CD4-positive, alpha-beta T cell treated with Interleukin-10 for 1 hour (primary cell): ENCODE results near the gene LRRC58.
"Not testable (repeated sequence)": the region's sequence is repeated elsewhere in the genome, so short reads cannot be mapped to it uniquely, and the experiment has no call there.

Experiments
- DNase-seq: peaks from one replicate; pipeline ENCODE4 v3.0.0-alpha.2; 2020

LRRC58 gene

DNA sequence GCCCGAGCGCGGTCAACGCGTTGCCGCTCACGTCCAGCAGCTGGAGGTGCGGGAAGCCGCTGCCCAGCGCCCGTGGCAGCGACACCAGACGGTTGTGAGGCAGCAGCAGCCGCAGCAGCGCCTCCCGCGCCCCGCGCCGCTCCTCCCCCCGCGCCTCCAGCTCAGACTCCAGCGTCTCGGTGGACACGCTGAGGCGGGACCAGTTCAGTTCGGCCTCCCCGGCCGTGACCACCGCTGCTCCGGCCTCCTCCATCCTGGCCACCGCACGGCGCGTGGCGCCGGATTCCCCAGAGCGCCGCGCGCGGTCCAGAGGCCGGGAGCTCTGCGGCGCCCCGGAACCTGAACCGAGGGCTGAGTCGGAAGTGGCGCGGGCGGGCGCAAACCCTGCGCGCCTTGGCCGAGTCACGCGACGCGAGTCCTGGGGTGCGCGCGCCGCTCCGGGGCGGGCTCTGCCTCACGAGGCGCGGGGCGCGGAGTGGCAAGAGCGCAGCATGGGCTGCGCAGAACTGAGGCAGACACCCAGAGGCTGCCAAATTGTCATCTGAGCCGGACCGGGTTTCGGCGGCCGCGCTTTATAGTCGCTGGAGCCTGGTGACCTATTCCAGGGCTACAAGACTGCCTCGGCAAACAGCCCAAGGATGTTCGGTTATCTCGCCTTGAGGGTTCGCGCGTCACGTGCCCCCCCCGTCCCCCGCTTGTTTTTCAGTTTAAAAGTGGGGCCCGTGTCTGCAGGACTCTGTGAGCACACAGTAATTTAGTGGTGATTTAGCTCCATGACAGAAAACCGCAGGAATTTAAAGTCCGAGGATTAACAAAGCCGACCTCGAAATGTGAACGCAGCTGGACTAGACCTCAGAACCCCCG, at the start of gene LRRC58:
TSS of gene LRRC58 (minus strand) at position 364 of the 864 bp plus-strand sequence. CDS start at position 253, 111 bp downstream.
- DNase-seq, result peak; percentile 89

DNA sequence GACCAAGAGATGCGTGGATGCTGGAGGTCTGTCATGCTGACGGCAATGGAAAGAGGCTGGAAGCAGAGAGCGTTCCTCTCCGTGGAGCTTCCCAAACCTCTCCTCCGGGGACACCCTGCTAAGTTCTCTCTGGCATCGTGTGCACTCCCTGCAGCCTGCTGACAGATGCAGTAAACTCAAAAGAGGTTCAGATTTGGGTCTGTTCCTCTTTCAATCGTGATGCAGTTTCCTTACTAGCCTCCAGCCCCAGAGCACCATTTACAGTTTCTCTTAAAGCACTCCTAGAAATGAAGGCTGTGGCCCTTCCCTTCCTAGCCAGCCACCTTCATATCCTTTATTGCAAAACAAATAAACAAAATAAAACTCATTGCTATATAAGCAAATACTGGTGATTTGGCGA, 47.3 kb upstream of the LRRC58 start:
- no peak for DNase-seq

DNA sequence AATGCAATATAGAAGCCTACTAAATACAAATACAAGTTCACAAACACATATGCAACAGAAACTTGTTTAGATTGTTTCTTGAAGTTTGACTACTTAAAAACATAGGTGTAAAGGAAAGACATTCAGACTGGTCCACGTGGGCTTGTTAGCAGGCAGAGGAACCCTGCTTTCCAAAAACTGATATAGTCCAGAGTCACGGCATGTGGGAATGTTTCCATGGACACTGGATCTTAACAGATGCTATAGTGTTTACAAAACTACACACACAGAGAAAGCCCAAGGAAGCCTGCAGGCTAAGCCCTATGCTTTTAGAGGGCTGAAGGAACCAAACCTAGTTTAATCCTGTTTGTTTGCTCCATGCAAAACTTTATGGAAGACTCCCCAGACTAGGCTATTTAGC, 45.2 kb upstream of the LRRC58 start:
- DNase-seq, result no peak

DNA sequence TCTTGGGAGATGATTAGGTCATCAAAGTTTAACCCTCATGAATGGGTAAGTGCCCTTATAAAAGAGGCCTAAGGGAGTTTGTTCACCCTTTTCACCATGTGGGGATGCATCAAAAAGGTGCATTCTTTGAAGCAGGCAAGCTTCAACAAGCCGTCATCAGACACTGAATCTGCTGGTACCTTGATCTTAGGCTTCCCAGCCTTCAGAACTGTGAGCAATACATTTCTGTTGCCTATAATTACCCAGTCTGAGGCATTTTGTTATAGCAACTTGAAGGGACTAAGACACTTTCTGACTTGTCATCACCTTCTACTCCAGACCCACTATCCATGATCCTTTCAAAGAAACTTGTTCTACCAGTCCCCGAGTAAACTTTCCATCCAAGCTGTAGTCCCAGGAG, 44.6 kb upstream of the LRRC58 start:
- DNase-seq, result no peak

DNA sequence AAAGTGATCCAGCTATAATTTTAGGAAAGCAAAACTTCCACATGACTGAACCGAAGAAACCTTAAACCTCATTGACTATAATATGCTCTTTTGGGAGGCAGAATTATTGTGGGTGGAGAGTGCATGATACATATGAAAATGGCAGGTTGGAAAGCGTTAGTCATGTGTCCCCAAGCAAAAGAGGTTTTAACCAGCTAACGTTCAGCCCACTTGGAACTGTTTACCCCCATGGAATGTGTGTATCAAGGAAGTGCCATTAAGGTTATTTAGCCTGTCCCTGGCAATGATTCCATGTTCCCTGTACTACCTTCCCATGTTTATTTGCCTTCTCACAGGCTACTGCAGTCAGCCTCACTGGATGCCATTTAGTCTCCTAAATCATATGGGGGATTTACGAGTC, 44.1 kb upstream of the LRRC58 start:
- DNase-seq, result no peak

DNA sequence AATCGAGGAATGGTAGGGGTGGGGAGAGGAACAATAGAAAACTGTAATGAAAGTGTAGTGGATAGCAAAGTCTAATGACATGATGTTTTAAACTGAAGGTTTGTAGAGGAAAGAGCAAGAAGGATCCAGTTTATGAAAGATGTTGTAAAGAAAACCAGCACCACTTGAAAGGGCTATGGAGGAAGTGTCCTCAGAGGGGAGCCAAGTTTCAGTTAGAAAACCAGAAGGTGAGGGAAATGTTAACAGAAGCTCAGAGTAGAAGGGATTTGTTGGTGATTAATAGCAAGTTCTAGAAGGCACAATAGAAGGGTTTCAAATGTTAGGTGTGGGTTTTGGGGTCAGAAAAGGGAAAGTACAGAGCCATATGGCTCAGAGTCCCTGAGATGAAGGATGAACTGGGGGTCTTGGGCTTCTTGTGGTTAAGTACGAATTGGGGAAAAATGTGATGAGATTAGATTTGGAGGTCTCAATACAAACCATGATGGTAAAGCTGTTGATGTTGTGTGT, 33.8 kb upstream of the LRRC58 start:
- no peak for DNase-seq

DNA sequence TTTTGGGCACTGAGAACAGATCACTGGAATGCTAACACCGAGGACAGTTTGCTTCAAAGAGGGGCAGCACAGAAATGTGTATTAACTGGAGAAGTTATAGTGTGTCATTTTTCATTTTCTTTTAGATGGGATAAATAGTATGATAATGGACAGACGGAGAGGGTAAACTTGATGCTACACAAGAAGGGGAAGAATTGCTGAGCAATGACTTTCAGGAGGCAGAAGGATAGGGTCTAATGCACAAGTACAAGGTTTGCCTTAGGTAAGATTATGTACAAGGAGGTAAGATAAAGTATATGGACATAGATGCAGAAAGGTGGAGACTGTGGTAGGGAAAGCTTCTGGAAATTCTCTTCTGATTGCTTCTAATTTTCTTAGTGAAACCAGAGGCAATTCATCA, 32.3 kb upstream of the LRRC58 start:
- no peak for DNase-seq

DNA sequence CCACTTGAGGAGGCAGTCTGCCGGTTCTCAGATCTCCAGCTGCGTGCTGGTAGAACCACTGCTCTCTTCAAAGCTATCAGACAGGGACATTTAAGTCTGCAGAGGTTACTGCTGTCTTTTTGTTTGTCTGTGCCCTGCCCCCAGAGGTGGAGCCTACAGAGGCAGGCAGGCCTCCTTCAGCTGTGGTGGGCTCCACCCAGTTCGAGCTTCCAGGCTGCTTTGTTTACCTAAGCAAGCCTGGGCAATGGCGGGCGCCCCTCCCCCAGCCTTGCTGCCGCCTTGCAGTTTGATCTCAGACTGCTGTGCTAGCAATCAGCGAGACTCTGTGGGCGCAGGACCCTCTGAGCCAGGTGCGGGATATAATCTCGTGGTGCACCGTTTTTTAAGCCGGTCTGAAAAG, 28.8 kb upstream of the LRRC58 start:
- DNase-seq, result not testable (repeated sequence)

DNA sequence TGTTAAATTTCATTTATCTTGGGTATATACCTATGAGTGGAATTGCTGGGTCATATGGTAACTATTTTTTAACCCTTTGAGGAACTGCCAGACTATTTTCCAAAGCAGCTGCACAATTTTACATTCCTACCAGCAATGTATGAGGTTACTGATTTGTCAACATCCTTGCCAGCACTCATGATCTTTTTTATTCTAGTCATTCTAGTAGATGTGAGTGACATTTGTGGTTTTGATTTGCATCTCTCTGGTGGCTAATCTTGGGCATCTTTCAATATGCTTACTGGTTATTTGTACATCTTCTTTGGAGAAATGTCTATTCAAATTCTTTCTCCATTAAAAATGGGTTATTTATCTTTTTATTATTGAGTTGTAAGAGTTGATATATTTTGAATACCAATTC, 21.3 kb upstream of the LRRC58 start:
- DNase-seq, result no peak

DNA sequence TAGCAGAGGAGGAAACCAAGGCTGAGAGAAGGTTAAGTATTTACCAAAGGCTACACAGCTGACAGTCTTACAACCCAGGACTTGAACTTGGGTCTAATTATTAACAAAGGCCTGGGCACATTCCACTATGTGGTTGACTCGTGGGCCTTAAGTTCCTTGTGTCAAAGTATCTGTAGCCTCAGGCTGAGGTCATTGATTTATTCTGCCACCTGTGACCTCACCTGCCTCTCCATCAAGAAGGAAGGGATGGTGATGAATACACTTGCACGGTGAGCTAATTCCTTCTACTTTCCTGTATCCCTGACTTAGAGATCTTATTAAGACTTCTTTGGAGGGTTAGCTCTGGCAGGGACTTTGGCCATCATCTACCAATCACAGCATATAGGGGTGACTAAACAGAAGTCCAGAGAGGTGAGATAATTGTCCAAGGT, 19.9 kb upstream of the LRRC58 start:
- DNase-seq, result no peak

DNA sequence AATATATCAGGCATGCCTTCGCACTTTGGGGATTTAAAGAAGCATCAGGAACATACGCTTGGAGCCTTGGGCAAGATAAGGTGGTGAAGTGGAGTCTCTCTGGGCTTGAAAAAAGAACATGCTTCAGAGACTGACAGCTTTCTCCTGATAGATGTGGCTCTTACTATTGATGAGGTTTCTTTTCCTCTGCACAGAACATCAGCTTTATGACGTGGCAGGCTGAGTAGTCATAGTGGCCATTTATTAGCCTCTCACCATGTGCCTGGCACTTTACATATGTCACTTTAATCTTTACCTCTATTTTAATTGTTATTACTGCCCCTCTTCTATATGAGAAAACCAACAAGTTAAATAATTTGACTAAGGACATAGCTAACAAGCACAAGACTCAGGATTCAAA, 19.0 kb upstream of the LRRC58 start:
- DNase-seq, result no peak

DNA sequence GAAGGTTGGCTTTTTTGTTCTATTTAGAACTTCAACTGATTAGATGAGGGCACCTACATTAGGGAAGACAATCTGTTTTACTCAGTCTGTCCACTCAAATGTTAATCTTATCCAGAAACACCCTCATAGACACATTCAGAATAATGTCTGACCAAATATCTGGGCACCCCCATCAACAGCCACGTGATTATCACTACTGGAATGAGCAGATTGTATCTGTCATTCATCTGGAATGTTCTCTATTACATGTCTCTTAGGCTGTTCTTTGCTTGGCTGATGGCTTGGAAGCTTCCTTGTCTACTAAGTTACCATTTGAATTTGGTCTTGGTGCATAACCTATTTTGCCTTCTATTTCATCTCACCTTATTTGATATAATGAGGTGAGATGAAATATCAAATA, 15.7 kb upstream of the LRRC58 start:
- DNase-seq, result no peak

DNA sequence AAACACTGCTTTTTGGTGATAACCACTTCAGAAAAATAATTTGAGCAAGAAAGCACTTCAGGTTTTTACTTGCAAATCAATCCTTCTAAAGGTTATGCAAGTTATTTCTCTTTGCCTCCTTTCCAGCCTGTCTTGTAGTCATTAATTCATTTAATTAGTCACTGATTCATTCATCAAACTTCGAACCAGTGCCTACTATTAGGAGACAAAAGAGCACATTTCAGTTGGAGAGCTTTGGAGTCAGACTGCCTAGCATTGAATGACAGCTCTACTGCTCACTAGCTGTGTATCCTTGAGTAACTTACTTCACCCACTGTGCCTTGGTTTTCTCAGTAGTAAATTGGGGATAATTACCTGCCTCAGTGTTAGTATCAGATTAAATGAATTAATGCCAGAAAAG, 14.9 kb upstream of the LRRC58 start:
- no peak for DNase-seq

DNA sequence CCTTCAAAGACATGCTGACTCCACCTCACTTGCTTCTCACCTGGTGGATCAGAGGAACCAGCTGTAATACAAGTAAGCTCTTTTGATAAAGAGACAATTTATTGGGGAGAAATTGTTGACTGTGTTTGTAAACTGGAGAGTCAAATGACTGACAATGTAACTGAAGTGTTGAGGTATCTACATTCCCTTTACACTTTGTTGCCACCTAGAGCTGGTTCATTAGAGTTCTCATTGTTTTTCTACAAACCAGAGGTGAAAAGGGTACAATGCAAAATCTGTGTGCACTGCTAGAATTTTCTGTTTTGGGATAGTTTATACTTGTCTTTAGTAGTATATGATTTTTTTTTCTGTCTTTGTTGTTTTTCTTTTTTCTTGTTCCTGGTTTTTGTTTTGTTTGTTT, 8.7 kb upstream of the LRRC58 start:
- DNase-seq, result peak; percentile 14

DNA sequence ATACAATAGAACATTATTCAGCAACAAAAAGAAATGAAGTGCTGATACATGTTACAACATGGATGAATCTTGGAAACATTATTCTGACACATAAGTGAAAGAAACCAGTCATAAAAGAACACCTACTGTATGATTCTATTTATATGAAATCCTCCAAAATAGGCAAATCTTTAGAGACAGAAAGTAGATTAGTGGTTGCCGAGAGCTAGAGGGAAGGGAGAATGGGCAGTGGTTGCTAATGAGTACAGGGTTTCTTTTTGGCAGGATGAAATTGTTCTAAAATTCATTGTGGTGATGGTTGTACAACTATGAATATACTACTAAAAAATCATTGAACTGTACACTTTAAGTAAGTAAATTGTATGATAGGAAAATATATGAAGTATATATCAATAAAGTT, 6.3 kb upstream of the LRRC58 start:
- no peak for DNase-seq

DNA sequence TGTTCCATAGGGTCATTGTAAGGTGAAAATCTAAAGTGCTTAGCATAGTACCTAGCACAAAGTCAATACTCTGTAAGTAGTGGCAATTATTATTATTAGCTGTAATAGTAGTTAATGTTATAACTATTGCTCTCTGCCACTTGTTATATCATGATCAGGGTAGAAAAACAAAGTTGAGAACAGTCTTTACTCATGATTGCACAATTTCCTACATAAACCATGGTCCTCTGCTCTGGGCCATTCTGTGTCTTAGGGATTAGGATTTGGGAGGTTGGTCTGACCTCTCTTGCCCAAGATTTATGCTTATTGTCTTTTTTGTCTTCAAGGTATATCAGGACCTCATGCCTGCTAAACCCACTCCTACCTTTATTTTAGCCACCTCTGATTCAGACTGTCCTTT, 4.3 kb upstream of the LRRC58 start:
- no peak for DNase-seq

DNA sequence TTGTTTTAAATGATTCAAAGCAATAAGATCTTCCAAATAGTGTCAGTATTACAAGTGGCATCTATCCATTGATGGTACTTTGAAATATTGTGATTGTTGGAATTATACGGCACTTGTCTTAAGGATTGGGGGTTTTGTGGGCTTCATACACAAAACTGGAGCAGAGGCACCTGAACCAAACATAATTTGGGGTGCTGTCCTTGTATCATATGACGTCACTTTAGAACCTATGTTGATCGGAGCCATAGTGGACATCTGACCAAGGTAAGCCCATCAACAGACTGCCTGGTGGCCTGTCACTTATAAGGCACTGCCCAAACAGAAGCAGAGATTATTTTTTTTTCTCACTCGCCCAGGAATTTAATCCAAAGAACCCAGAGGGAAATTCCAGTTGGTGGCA, 2.9 kb upstream of the LRRC58 start:
- DNase-seq, result no peak

DNA sequence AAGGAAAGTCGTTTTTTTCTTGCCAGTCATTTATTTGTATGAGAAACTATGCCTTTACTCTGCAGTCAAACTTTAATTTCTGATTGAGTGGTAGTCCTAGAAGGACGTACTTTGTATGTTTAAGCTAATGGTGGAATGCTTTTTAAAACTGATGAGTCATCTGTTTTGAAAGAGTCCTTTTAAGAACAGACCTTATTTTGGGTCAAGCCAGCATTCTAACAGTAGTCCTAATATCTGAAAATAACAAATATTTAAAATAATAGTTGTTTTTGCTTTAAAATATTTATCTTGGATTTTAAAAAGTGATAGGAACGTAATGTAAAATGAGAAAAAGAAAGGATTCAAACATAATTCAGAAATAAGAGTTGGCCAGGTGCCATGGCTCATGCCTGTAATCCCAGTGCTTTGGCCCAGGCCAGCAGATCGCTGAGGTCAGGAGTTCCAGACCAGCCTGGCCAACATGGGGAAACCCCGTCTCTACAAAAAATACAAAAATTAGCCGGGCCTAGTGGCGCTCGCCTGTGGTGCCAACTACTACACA, 1.3 kb upstream of the LRRC58 start:
- no peak for DNase-seq

DNA sequence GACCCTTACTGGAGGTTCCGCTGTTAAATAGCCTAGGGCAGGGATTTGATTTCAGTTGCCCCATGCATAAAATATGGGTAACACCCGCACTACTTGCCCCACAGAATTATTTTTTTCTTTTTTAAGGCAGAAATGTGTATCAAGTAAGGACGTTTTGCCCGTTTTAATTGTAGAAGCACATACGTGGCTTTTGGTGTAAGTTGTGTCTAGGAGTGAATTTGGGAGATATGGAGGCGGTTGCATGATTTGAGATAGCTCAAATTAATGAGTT, 636 bp upstream of the LRRC58 start:
- DNase-seq, result no peak

DNA sequence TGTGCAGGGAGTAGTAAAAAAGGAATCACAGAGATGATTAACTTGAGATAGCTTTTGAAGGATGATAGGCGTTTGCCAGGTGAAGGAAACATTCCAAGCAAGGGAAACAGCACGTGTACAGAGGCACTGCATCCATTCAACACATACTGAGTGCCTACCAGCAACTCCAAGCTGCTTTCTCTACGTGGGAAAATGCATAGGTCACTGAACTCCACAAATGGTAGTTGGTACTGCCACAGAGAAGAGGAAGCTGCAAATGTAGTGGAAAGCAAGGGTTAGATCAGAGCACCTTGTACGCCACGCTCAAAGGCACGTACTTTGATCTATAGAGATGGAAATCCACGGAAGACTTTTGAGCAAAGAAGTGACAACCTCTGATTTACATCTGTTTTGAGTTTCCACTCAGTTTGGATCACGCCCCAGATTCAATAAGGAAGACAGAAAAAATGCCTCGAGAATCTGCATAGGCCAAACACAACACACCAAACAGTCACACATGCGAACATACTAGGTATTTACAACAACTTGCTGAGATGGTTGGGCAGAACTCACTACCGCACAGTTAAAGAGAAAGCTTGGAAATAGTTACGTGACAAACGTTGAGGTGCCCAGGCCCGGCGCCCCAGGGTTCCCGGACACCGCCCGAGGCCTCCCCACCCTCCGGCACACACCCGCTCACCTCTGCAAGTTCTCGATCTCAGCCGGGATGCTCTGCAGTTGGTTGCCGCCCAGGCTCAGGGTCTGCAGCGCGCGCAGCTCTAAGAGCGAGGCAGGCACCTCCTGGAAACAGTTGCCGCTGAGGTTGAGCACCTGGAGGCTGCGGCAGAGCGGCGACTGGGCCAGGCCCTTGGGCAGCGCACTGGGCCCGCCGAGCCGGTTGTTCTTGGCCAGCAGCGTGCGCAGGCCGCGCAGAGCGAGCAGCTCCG, 826 bp downstream of the LRRC58 start:
- DNase-seq, result peak; percentile 60

DNA sequence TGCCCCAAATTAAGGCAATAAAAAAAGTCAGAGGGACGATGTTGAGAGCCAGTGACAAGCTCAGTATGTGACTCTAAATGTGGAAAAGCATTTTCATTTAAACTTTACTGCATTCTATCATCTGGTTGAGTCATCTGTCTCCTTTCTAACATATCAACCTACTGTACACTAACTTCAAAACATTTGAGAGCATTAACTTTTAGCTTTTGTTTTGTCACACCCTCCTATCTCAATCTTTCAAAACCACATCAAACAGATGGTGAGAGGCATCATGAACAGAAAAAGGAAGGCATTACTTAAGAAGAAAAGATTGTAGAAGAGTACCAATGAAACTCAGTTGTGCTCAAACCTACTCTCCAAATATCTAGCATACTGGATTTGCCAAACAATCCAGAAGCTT, 4.8 kb downstream of the LRRC58 start:
- peak; percentile 59 for DNase-seq

DNA sequence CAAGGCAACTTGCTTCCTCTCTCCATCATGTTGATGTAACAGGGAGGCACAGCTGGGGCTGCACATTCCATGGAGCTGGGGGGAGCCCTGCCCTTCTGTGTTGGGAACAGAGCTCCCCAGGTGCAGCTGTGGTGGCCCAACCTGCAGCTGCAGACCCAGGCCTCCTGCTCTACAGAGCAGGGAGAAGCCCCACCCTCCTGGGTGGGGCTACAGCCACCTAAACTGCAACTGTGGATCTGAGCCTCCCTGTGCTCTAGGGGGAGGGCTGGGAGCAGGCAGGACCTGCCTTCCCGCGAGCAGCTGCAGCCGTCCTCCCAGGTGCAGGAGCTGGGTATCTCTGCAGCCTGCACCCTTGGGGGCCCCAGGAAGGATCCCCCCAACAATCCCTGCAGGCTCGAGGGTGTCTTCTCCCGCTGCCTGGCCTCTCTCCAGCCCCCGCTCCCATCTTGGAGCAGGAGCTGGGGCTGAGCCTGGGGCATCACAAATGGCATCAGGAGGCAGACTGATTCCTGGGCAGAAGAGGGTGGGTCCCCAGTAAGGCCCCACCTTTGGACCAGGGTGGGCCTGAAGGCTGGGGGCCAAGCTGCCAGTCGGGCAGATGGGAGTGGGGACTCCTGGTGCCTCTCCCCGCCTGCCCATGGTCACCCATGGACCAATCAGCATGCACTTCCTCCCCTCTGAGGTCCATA, 7.4 kb downstream of the LRRC58 start:
- no peak for DNase-seq

DNA sequence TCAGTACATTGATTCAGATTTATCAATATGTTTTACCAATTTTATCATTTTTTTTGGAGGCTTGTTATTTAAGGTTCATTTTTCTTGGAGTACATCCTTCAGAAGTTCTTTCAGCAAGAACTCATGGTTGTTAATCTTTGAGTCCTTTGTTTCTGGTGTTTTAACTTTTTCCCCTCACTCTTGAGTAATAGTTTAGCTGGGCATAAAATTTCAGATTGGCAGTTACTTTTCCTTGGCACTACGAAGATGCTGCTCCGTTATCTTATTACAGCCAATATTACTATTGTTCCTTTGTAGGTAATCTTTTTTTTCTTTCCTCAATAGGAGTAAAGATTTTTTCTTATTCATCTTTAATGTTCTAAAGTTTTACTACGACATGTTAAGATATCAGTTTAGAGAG, 9.8 kb downstream of the LRRC58 start:
- DNase-seq, result no peak
